ENCODE measurements around the gene MPDZ.
A peak's percentile ranks its signal among the peaks of the same experiment; 100 is the strongest.

The MPDZ gene

DNA sequence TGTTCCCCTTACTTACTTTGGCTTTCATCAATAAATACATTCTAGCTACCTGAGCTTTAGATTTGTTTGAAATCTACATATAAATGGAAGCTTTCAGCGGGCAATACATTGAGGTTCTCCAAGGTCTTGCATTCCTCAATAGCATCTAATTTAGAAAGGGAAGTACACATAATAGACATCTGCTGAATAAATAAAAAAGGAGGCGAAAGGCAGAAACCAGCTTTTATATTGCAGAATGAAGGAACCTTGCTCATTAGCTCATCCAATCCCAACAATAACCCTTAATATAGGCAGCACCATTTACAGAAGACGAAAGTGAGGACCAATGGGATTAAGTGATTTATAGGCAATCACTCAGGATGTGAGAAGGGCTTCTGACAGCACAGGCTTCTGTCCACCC lies 147.5 kb downstream of the MPDZ start:
- DNase-seq, result no peak

DNA sequence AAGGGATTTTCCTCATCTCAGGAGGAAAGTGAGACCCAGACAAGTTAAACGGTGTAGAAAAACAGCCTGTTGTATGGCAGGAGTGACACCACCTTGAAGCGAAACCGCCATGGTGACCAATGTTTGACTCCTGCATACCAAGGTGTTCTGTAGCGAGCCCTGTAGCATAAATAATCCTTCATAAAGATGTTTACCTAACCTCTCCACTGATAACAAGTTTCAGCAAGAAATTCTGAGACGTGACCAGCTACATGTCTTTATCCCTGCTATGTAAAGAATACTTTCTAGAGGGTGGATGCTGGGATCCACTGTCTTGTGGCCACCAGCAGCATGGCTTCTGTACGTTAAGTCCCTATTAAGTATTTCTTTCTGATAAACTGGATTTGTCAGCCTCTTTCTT lies 148.1 kb downstream of the MPDZ start:
- DNase-seq, result no peak

DNA sequence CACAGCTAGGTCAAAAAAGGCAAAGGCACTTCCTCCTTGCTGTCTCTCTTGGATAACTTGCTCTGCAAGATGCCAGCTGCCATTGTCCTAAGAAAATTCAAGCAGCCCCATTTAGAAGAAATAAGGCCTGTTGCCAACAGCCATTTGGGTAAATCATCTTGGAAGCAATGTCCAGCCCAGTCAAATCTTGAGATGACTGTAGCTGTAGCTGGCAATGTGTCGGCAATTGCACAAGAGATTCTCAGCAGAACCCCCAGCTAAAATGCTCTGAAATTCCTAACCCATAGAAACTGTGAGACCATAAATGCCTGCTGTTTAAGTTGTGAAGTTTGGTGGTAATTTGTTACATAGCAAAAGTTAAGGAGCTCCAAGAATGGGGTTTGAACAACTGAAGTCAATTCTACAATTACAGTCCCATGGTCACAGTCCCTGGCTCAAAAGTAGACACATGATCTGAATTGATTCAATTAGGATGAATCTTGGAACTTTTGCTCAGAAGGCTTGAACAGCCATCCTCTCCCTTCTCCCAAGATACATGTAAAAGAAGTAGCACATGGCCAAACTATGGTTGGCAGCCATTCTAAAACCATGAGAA lies 151.1 kb downstream of the MPDZ start:
- DNase-seq, result no peak

DNA sequence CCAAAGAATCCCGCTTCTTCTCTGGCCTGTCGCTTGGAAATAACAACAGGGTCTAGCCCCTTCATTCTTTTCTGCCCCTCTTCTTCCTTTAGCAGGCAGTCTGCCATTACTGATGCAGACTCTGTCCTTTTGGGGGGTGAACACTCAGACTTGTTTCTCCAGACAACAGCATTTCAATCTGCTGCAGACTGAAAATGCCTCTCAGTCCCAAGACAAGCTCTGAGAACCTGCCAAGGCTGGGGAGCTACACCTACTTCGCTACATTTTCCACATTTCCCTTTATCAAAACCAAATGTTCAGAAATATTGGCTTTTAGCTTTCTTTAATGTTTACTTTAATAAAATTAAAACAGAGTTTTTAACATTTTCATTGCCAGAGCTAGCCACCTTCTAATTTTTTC lies 152.4 kb downstream of the MPDZ start:
- no peak for DNase-seq

- no peak for DNase-seq
These were observed 154.2 kb downstream of the MPDZ start for GRCh38 chr9:13125261-13125660.

DNA sequence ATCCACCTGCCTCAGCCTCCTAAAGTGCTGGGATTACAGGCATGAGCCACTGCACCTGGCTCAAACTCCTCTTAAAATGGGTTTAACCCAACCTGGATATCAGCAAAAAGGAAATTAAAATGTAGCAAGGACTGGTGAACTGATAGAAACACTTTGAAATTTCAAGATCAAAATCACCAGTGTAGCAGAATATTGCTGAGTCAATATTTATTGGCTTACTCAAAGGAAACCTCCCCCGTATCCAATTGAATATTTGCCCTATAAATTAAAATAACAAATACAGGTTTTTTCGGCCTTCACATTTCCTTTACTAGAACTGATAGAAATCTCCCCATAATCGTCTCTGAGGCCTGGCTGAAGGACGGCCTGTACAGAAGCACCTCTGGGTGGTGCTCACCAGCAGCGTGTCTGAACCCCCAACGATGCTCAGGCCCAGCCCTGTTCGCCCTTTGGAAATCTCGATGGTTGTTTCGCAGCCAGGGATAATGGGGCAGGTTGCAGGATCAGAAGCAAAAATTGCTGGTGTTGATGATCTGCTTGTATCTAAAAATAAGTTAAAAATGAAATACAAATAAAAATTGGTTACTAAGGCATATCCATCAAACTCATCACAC lies 156.6 kb downstream of the MPDZ start:
- no peak for DNase-seq

DNA sequence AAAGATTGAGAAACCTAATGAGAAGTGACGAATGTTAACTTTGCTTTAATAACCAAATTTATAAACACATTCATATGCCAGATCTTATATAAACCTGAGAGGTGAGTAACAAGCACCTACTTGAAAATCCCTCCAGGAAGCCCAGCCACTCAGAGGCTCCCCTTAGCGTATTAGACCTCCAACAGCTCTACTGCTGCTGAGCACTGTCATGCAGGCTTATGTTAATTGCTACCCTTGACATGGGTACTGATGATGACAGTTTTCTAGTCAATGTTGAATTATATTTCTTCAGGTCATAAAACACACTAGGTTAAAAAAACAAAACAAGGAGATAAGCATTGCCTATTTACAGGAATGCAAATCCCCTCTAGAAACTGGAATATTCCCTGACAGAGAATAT lies 161.2 kb downstream of the MPDZ start:
- no peak for DNase-seq

DNA sequence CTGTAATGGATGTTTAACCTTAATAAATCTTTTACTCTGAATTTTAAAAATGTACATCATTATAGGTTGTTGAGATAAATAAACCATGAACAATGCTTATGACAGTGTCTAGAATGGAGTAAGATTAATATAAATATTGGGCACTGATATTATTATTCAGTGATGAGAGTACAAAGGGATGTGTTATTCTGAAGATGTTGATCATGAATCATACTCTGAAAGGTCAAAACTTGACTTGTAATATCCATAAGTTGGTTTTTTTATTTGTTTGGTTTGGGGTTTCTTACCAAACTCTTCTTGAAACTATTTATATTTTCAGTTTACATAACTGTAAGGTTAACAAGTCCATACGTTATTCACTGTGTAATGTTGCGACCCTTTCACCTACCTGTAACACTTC lies 163.2 kb downstream of the MPDZ start:
- no peak for DNase-seq

DNA sequence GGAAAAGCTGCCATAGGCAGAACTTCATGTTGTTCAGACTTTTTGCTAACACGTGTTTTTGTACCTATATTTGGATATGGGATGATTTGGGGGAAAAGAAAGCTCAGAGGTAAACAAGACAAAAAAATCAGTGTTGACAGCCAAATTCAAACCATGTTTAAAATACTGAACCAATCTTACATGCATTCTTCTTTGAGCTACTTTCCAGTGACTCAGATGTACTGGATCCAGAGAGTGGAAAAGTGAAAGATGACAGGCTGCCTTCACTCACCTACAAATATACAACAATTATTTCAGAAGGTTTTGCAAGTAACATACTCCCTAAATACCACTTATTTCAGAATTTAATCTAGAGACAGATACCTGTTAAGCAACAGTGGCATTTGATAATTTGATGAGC lies 165.7 kb downstream of the MPDZ start:
- DNase-seq, result peak; percentile 14

DNA sequence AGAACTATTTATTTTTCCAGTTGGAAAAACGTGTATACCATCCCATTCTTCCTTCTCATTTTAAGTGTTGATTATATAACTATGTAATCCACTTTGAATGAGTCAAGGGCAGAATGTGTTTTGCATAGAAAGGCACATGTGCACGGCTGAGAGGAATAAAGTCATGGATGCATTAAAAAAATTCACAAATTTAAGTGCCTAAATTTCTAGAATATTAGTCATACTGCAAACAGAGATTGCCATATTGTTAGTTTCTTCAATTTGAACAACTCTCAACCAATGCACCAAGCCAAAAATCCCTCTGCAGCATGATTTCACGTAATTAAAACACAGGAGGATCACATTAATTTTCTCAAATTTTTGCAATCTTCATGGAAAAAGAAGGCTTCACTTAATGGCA lies 166.3 kb downstream of the MPDZ start:
- peak; percentile 69 for DNase-seq

DNA sequence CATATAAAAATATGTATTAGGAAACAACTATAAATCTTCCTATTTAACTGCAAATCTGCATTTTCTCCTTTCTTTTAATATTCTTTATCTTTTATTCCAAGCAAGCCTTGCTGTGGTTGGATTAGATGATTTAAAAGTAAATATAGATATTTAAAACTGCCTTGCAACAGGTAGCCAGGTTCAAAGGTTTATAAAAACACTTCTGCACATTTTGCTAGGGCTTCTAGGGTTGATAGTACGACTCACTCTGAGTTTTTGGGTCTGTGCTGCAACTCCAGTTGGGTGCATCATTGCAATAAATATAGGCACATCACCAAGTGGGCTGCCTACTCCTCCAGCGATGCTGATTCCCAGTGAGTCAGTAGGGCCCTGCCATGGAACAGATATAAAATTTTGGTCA lies 167.7 kb downstream of the MPDZ start:
- no peak for DNase-seq

GRCh38 chr9:13110766-13111417 lies 168.6 kb downstream of the MPDZ start:
- DNase-seq, result peak; percentile 12

GRCh38 chr9:13109781-13110180 lies 169.7 kb downstream of the MPDZ start:
- DNase-seq, result no peak

- DNase-seq, result no peak
These were observed 172.5 kb downstream of the MPDZ start for GRCh38 chr9:13107008-13107407.

GRCh38 chr9:13100914-13101572 lies 178.4 kb downstream of the MPDZ start:
- no peak for DNase-seq

GRCh38 chr9:13095056-13095455 lies 184.4 kb downstream of the MPDZ start:
- DNase-seq, result no peak

DNA sequence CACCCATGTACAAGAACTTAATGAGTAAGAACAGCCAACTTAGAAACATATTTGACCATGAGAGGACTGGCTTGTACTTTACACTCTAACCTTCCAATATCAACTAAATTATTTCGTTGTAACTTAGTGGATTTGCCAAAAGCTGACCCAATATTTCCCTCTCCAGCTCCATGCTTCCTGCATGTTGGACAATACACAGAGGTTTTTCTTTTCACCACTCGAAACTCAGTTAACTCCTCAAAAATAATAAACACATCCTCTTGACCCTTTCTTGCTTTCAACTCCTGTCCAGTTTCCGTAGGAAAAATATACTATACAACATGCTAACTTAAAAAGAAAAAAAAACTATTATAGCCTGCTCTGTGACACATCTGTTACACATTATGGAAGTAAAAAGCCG lies 188.9 kb downstream of the MPDZ start:
- DNase-seq, result no peak

- no peak for DNase-seq
These were observed 189.8 kb downstream of the MPDZ start for GRCh38 chr9:13089666-13090065.

- peak; percentile 53 for DNase-seq
These were observed 190.6 kb downstream of the MPDZ start for GRCh38 chr9:13088720-13089427.

DNA sequence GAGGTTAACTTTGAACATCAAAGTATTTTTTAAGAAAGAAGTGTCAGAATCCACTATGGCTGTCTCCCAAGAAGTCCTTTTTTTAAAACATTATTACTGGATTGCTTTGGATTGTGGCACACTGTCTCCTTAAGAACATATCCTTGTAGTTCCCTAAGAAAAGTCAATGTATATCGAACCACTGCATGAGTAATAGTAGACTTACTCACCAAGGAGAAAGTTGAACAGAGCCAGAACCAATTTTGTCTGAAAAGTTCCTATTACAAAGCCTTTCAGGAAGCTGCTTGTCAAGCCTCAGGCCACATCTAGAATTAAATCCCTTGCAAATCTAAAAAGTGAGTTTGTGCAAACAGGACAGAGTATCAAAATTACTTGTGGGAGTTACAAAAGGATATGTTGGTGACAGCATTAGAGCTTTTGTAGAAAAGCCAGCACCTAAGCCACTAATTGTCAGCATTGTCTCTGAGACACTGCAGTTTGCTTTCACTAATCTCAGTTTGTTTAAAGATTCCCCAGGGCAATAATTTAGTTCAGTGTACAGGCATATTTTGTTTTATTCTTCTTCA lies 195.4 kb downstream of the MPDZ start:
- DNase-seq, result peak; percentile 10

DNA sequence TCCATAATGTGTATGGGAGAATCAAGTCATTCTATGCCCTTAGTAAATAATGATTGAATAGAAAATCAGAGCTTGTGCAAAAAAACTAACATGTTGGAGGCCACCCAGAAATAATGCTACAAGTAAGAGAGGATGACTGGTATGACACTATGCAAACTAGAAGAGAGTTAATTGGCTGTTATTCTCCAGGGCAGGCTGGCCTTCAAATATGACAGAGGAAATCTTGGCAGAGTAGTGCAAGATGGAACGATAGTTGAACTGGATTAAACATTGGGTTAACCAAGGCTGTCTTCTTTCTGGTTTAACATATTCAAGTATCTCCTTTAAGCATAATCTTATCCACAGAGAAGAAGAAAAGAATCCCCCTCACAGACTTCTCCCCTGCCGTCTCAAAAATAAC lies 196.1 kb downstream of the MPDZ start:
- DNase-seq, result no peak

GRCh38 chr9:13082796-13083195 lies 196.7 kb downstream of the MPDZ start:
- DNase-seq, result no peak

- DNase-seq, result no peak
These were observed 201.3 kb downstream of the MPDZ start for GRCh38 chr9:13078164-13078563.

Measured in EL (cell line).